HCT116 (cell line): Measurements from ENCODE around the gene CIAO1. TPM values are rescaled to one million over a fixed set of nuclear protein-coding genes. Genes with fewer than 3 reads are reported as not detected.
A peak's percentile ranks its signal among the peaks of the same experiment; 100 is the strongest.

Source experiments
- ATAC-seq: fragments of 200-7000 bp; cut with Tn5 transposase; 2 replicates; pipeline ENCODE4 v1.9.1; 2020; ENCODE audit warnings: mild to moderate bottlenecking, moderate library complexity
- BruUV-seq: library from RNA; stranded (reverse); fragments of 400-500 nt; replicated peaks from 2 replicates; lab custom pipeline; 2021; lab: Mats Ljungman, UMichigan
- CTCF ChIA-PET: fragments of 300-600 bp; sonication (Branson Sonifier 250); formaldehyde crosslinking; loops from one replicate; lab custom pipeline; 2021; ENCODE audit warnings: antibody characterized with exemption; lab: Charles Lee
- POLR2A ChIA-PET: fragments of 300-600, 350-600 bp; sonication (Branson Sonifier 250); formaldehyde crosslinking; loops from one replicate; lab custom pipeline; 2021; ENCODE audit warnings: antibody characterized with exemption; lab: Charles Lee
- RAD21 ChIA-PET, 2 experiments: fragments of 300-600 bp; sonication (Branson Sonifier 250); formaldehyde crosslinking; loops; one replicate each; lab custom pipeline; 2023; ENCODE audit warnings: low total read pairs in 2 of 2; ENCODE audit not compliant: uncharacterized antibody in 2 of 2, unreplicated experiment in 2 of 2, low non-redundant PET in 1 of 2; lab: Charles Lee
- DNase-seq: peaks from one replicate; pipeline ENCODE4 v3.0.0-alpha.2; 2010; ENCODE audit warnings: low read depth, low spot score
- H2AFZ ChIP-seq: fragments of 200-600 bp; shearing (Covaris generic), sonication (generic); 2 replicates; pipeline ENCODE4 v1.6.1; 2017; ENCODE audit warnings: low read depth, mixed run types, mixed read lengths, antibody characterized with exemption, low read length; ENCODE audit not compliant: poor library complexity, severe bottlenecking
- H3K27ac ChIP-seq: 2 replicates; pipeline ENCODE4 v1.5.1; 2012; ENCODE audit warnings: low read depth, low read length
- H3K27me3 ChIP-seq: fragments of 200-600 bp; sonication (generic); 2 replicates; pipeline ENCODE4 v1.6.1; 2016; ENCODE audit warnings: mixed run types, low read length, mixed read lengths; ENCODE audit not compliant: insufficient read depth
- H3K36me3 ChIP-seq, 2 experiments: fragments of 200-500 bp in 1 of 2; fragments of 200-600 bp in 1 of 2; sonication (Bioruptor generic) in 1 of 2; sonication (generic) in 1 of 2; 2 replicates each; pipeline versions ENCODE4 v1.5.1 to v1.6.1; 2014 to 2016; ENCODE audit warnings: low read length in 2 of 2, inconsistent platforms in 1 of 2, mixed read lengths in 1 of 2, mixed run types in 1 of 2; ENCODE audit not compliant: insufficient read depth in 2 of 2, control insufficient read depth in 1 of 2
- H3K4me1 ChIP-seq, 2 experiments: fragments of 200-600 bp in 1 of 2; sonication (generic) in 1 of 2; 2 replicates each; pipeline versions ENCODE4 v1.5.1 to v1.6.1; 2012 to 2017; ENCODE audit warnings: low read length in 2 of 2, inconsistent platforms in 1 of 2, mild to moderate bottlenecking in 1 of 2, mixed read lengths in 1 of 2, mixed run types in 1 of 2, moderate library complexity in 1 of 2; ENCODE audit not compliant: insufficient read depth in 2 of 2, control insufficient read depth in 1 of 2
- H3K4me2 ChIP-seq: fragments of 200-600 bp; sonication (generic); 2 replicates; pipeline ENCODE4 v1.6.1; 2017; ENCODE audit warnings: mixed run types, low read length, mixed read lengths
- H3K4me3 ChIP-seq, 2 experiments: fragments of 200-600 bp in 1 of 2; sonication (generic) in 1 of 2; replicated peaks in 1 of 2; 2 replicates each; pipeline ENCODE4 v1.5.1; 2011 to 2016; ENCODE audit warnings: low read length in 2 of 2, control low read depth in 1 of 2, low read depth in 1 of 2, mild to moderate bottlenecking in 1 of 2, mixed read lengths in 1 of 2, mixed run types in 1 of 2
- H3K79me2 ChIP-seq: fragments of 200-600 bp; sonication (generic); 2 replicates; pipeline ENCODE4 v1.6.1; 2017; ENCODE audit warnings: mild to moderate bottlenecking, mixed run types, low read length, moderate library complexity, mixed read lengths; ENCODE audit not compliant: insufficient read depth
- H3K9ac ChIP-seq: fragments of 200-600 bp; sonication (generic); 2 replicates; pipeline ENCODE4 v1.6.1; 2016; ENCODE audit warnings: low read length, mixed read lengths
- H3K9me2 ChIP-seq: fragments of 200-600 bp; sonication (generic), shearing (Covaris generic); 2 replicates; pipeline ENCODE4 v1.6.1; 2017; ENCODE audit warnings: mixed run types, mild to moderate bottlenecking, moderate library complexity; ENCODE audit not compliant: insufficient read depth
- H3K9me3 ChIP-seq, 2 experiments: fragments of 200-500 bp in 1 of 2; fragments of 200-600 bp in 1 of 2; sonication (Bioruptor generic) in 1 of 2; sonication (generic) in 1 of 2; 2 replicates each; pipeline ENCODE4 v1.6.1; 2014 to 2017; ENCODE audit warnings: low read length in 2 of 2, mixed read lengths in 2 of 2, inconsistent platforms in 1 of 2, low read depth in 1 of 2, mild to moderate bottlenecking in 1 of 2, mixed run types in 1 of 2, moderate library complexity in 1 of 2; ENCODE audit not compliant: control insufficient read depth in 1 of 2, insufficient read depth in 1 of 2
- H4K20me1 ChIP-seq: fragments of 200-600 bp; sonication (generic), shearing (Covaris generic); 2 replicates; pipeline ENCODE4 v1.6.1; 2017; ENCODE audit warnings: mixed run types, mild to moderate bottlenecking, moderate library complexity; ENCODE audit not compliant: insufficient read depth
- CBX3 ChIP-seq: IDR thresholded peaks from 2 replicates; pipeline ENCODE4 v1.6.1; 2012; ENCODE audit warnings: low read depth
- CEBPB ChIP-seq: IDR thresholded peaks from 2 replicates; pipeline ENCODE4 v1.6.1; 2012; ENCODE audit warnings: low read depth
- ELF1 ChIP-seq: IDR thresholded peaks from 2 replicates; pipeline ENCODE4 v1.6.1; 2012; ENCODE audit warnings: low read depth, borderline replicate concordance
- SP1 ChIP-seq: IDR thresholded peaks from 2 replicates; pipeline ENCODE4 v1.6.1; 2012; ENCODE audit warnings: low read depth
- YY1 ChIP-seq: IDR thresholded peaks from 2 replicates; pipeline ENCODE4 v1.6.1; 2011; ENCODE audit warnings: low read length, low read depth, moderate library complexity, mild to moderate bottlenecking; ENCODE audit not compliant: insufficient replicate concordance; ENCODE audit errors: extremely low read depth
- intact Hi-C: fragments of 100-400 bp; cut with micrococcal nuclease; formaldehyde crosslinking; loops from 2 replicates; pipeline ENCODE4 v1.10.0; 2022
- total RNA-seq: library from RNA; stranded (reverse); gene quantifications from one replicate; pipeline ENCODE4 v1.2.1, GENCODE V29; 2021; ENCODE audit not compliant: unreplicated experiment
- TF ChIP-seq, protein P1 (sequence below), 3 experiments: fragments of 200-600 bp in 1 of 3; sonication (generic) in 1 of 3; IDR thresholded peaks in 2 of 3; conservative IDR thresholded peaks in 1 of 3; 2 replicates each; pipeline ENCODE4 v1.5.1; 2012 to 2017; ENCODE audit warnings: low read depth in 2 of 3, low read length in 2 of 3, antibody characterized with exemption in 1 of 3, borderline replicate concordance in 1 of 3, control low read depth in 1 of 3, mild to moderate bottlenecking in 1 of 3, mixed read lengths in 1 of 3, mixed run types in 1 of 3, moderate library complexity in 1 of 3; ENCODE audit not compliant: insufficient read depth in 1 of 3
- TF ChIP-seq, protein P2 (sequence below): IDR thresholded peaks from 2 replicates; pipeline ENCODE4 v1.6.1; 2012; ENCODE audit warnings: low read depth
- TF ChIP-seq, protein P3 (sequence below): IDR thresholded peaks from 2 replicates; pipeline ENCODE4 v1.6.1; 2012

CIAO1 gene
- total RNA-seq, 1 experiment from 2014 or later: 76.8 TPM

- no TSS peak for BruUV-seq
- Histone ChIP-seq H3K4me3 (peak overlapping the region; percentile 89 to 93), H3K9me2 (no peaks in the 10 kb centered on the region), H3K4me1 (peaks cover 24 to 46% of the 10 kb centered on the region in 2 experiments), H3K36me3 (peaks cover 13 to 26% of the 10 kb centered on the region in 2 experiments; a peak in 3 of 4 replicates), H3K27me3 (no peaks in the 10 kb centered on the region), H3K9ac (peak overlapping the region; percentile 77), H3K27ac (peak overlapping the region; percentile 47; the same call in 1 of the 2 replicates), H2AFZ (no peak overlapping the region), H3K9me3 (no peaks in the 10 kb centered on the region), H3K4me2 (peak overlapping the region; percentile 75), H4K20me1 (no peaks in the 10 kb centered on the region), H3K79me2 (peaks cover 78% of the 10 kb centered on the region)
- ChIA-PET POLR2A (no interaction called here), CTCF (interaction anchor here (1.0 kb wide), 1 partner anchor 272 kb away, joined by 5 read pairs; no protein-coding TSS in a partner anchor), RAD21 (no interaction called here)
- intact Hi-C loops: no loop called here
- no peak for TF ChIP-seq CBX3
- TF ChIP-seq, protein P1, sequence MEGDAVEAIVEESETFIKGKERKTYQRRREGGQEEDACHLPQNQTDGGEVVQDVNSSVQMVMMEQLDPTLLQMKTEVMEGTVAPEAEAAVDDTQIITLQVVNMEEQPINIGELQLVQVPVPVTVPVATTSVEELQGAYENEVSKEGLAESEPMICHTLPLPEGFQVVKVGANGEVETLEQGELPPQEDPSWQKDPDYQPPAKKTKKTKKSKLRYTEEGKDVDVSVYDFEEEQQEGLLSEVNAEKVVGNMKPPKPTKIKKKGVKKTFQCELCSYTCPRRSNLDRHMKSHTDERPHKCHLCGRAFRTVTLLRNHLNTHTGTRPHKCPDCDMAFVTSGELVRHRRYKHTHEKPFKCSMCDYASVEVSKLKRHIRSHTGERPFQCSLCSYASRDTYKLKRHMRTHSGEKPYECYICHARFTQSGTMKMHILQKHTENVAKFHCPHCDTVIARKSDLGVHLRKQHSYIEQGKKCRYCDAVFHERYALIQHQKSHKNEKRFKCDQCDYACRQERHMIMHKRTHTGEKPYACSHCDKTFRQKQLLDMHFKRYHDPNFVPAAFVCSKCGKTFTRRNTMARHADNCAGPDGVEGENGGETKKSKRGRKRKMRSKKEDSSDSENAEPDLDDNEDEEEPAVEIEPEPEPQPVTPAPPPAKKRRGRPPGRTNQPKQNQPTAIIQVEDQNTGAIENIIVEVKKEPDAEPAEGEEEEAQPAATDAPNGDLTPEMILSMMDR (IDR thresholded peaks at IDR 0.05 in 2 of 3, conservative IDR thresholded peaks at IDR 0.05 in 1 of 3; ENCODE audit: borderline replicate concordance in 1 of 3, insufficient read depth in 1 of 3, low read depth in 2 of 3, low read length in 2 of 3): peak; percentile 17 to 42 (median 31); a peak in 3 of 6 replicates
- no peak for TF ChIP-seq YY1
- DNase-seq (no peak), ATAC-seq (no peak)
These were observed 1.2 kb upstream of the CIAO1 start for GRCh38 chr2:96264656-96265348.

- Histone ChIP-seq H3K9ac (peak overlapping the region; percentile 77), H3K4me2 (peak overlapping the region; percentile 75), H3K79me2 (peaks cover 72% of the 10 kb centered on the region), H3K27ac (peak overlapping the region; percentile 47; the same call in 1 of the 2 replicates), H2AFZ (no peak overlapping the region), H4K20me1 (no peaks in the 10 kb centered on the region), H3K9me2 (no peaks in the 10 kb centered on the region), H3K36me3 (peaks cover 13 to 26% of the 10 kb centered on the region in 2 experiments; a peak in 3 of 4 replicates), H3K9me3 (no peaks in the 10 kb centered on the region), H3K4me1 (peaks cover 19 to 40% of the 10 kb centered on the region in 2 experiments), H3K27me3 (no peaks in the 10 kb centered on the region), H3K4me3 (peak overlapping the region; percentile 89 to 93)
- ATAC-seq (peak; percentile 15), DNase-seq (no peak)
- intact Hi-C loops: no loop called here
- ChIA-PET RAD21 (no interaction called here), CTCF (interaction anchor here (1.0 to 2.5 kb wide), 2 partner anchors 273 kb away, joined by 5 to 14 read pairs; no protein-coding TSS in a partner anchor), POLR2A (no interaction called here)
- BruUV-seq: no TSS peak
- TF ChIP-seq CEBPB (no peak), ELF1 (no peak), SP1 (no peak)
- TF ChIP-seq, protein P2, sequence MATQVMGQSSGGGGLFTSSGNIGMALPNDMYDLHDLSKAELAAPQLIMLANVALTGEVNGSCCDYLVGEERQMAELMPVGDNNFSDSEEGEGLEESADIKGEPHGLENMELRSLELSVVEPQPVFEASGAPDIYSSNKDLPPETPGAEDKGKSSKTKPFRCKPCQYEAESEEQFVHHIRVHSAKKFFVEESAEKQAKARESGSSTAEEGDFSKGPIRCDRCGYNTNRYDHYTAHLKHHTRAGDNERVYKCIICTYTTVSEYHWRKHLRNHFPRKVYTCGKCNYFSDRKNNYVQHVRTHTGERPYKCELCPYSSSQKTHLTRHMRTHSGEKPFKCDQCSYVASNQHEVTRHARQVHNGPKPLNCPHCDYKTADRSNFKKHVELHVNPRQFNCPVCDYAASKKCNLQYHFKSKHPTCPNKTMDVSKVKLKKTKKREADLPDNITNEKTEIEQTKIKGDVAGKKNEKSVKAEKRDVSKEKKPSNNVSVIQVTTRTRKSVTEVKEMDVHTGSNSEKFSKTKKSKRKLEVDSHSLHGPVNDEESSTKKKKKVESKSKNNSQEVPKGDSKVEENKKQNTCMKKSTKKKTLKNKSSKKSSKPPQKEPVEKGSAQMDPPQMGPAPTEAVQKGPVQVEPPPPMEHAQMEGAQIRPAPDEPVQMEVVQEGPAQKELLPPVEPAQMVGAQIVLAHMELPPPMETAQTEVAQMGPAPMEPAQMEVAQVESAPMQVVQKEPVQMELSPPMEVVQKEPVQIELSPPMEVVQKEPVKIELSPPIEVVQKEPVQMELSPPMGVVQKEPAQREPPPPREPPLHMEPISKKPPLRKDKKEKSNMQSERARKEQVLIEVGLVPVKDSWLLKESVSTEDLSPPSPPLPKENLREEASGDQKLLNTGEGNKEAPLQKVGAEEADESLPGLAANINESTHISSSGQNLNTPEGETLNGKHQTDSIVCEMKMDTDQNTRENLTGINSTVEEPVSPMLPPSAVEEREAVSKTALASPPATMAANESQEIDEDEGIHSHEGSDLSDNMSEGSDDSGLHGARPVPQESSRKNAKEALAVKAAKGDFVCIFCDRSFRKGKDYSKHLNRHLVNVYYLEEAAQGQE: no peak
- TF ChIP-seq, protein P1 (IDR thresholded peaks at IDR 0.05 in 2 of 3, conservative IDR thresholded peaks at IDR 0.05 in 1 of 3; ENCODE audit: borderline replicate concordance in 1 of 3, insufficient read depth in 1 of 3, low read depth in 2 of 3, low read length in 2 of 3): no peak
- TF ChIP-seq, protein P3, sequence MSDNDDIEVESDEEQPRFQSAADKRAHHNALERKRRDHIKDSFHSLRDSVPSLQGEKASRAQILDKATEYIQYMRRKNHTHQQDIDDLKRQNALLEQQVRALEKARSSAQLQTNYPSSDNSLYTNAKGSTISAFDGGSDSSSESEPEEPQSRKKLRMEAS: no peak
These were observed 631 bp upstream of the CIAO1 start for GRCh38 chr2:96265349-96265839.
